ENCODE measurements around the gene ZNF254.
"Not testable (repeated sequence)": the region's sequence is repeated elsewhere in the genome, so short reads cannot be mapped to it uniquely, and the experiment has no call there.

The ZNF254 gene

DNA sequence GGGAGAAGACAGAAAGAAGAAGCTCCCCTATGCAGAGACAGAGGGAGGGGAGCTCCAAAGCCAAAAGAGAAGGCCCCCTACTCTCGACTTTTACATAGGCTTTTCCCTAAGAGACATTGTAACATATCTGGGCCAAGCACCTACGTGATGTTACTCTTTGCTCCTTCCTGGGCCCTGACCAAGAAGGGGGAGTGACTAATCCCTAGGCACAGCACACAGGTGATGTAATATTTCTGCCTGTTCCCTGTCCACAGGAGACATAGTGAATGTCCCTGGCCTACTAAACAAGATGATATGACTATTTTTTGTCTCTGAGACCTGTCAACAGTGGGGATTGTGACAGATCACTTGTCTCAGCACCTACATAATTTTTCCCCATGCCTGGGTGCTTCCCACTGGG is 15.9 kb upstream of the ZNF254 start:
- no peak for DNase-seq (ENCODE audit: low read depth in 2 of 2, low spot score in 1 of 2)

- DNase-seq (ENCODE audit: low read depth in 2 of 2, low spot score in 1 of 2): no peak
These were observed 14.3 kb upstream of the ZNF254 start for GRCh38 chr19:24072720-24073119.

GRCh38 chr19:24073807-24074206 is 13.2 kb upstream of the ZNF254 start:
- DNase-seq (ENCODE audit: low read depth in 2 of 2, low spot score in 1 of 2): no peak

- DNase-seq (ENCODE audit: low read depth in 2 of 2, low spot score in 1 of 2): no peak
These were observed 12.1 kb upstream of the ZNF254 start for GRCh38 chr19:24074720-24075454.

DNA sequence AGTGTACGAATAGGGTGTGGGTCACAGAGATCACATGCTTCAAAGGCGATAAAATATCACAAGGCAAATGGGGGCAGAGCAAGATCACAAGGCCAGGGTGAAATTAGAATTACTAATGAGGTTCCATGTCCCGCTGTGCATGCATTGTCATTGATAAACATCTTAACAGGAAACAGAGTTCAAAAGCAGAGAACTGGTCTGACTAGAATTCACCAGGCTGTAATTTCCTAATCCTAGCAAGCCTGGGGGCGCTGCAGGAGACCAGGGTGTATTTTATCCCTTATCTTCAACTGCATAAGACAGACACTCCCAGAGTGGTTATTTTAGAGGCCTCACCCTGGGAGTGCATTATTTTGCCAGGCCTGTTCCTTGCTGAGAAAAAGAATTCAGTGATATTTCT is 11.5 kb upstream of the ZNF254 start:
- not testable (repeated sequence) for DNase-seq (ENCODE audit: low read depth in 2 of 2, low spot score in 1 of 2)

DNA sequence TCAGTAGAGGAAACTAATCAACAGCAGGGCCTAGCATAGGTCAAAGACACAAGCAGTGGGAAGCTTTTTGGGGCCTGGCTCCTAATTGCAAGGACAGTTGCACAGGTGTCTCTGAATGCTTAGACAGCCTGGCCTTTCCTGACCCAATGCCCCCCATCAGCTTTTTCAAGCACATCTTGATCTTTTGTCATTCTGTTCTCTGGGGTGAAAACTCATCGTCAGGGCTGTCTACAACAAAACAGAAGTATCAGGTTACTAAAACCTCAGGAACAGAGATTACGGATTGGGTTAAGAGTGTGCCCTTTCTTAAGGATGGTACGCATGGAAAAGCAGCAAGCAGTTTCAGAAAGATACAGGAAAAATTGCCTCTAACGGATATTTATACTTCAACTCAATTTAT is 8.3 kb upstream of the ZNF254 start:
- no peak for DNase-seq (ENCODE audit: low read depth in 2 of 2, low spot score in 1 of 2)

DNA sequence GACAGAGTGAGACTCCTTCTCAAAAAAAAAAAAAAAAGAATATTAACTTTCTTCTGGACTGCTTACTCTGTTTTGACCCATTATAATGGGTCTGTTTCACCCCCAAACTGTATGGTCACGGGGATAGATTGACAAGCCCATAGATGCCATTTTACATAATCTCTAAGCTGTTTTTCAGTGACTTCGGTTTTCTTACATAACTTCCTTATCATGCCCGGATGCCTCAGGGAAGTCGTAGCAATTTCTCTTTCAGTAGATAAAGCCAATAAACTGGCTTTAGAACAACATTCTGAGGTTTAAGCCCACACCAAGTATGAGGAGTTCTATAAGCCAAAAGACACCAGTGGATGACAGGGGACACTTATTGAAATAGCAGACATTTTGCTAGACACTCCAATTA is 5.9 kb upstream of the ZNF254 start:
- DNase-seq (ENCODE audit: low read depth in 2 of 2, low spot score in 1 of 2): no peak

DNA sequence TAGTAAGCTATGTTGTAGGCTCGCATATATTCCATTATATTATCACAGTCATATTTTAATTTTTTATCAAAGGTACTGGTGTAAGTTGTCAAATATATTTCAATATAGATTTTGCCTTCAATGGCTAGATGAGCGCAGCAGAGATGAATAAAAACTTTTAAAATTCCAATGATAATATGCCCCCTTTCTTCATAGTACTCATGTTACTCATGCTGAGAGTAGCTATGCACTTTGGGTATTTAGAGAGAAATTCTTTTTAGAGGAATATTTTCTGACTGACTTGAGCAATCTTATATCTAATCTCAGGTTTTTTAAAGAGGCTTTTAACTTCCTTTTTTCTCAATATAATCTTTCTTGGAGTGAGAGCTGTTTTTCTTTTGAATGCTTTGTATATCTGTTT is 11.4 kb downstream of the ZNF254 start:
- DNase-seq (ENCODE audit: low read depth in 2 of 2, low spot score in 1 of 2): no peak

GRCh38 chr19:24099829-24100228 is 12.8 kb downstream of the ZNF254 start:
- DNase-seq (ENCODE audit: low read depth in 2 of 2, low spot score in 1 of 2): no peak

- DNase-seq (ENCODE audit: low read depth in 2 of 2, low spot score in 1 of 2): not testable (repeated sequence)
These were observed 13.6 kb downstream of the ZNF254 start for GRCh38 chr19:24100597-24100996.

GRCh38 chr19:24101459-24102115 is 14.6 kb downstream of the ZNF254 start:
- no peak for DNase-seq (ENCODE audit: low read depth in 2 of 2, low spot score in 1 of 2)

GRCh38 chr19:24127601-24128000 is 40.6 kb downstream of the ZNF254 start:
- no peak for DNase-seq (ENCODE audit: low read depth in 2 of 2, low spot score in 1 of 2)

DNA sequence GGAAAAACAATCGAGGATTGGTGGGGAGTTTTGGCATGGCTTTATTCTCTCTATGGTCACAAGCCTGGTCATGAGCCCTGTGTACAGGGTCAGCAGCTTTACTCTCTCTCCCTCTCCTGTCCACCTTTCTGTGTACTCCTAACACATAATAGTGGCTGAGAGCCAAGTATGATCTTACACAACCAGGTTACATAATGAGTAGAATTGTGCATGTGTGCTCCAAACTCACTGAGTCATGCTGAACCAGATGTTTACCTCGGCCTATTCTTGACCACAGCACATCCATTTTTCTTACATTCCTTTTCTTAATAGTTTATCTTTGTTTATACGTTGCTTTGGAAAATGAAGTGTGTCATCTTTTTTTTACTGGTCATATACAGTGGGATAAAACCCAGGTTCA is 53.1 kb downstream of the ZNF254 start:
- no peak for DNase-seq (ENCODE audit: low read depth in 2 of 2, low spot score in 1 of 2)

GRCh38 chr19:24140591-24140990 is 53.6 kb downstream of the ZNF254 start:
- no peak for DNase-seq (ENCODE audit: low read depth in 2 of 2, low spot score in 1 of 2)

DNA sequence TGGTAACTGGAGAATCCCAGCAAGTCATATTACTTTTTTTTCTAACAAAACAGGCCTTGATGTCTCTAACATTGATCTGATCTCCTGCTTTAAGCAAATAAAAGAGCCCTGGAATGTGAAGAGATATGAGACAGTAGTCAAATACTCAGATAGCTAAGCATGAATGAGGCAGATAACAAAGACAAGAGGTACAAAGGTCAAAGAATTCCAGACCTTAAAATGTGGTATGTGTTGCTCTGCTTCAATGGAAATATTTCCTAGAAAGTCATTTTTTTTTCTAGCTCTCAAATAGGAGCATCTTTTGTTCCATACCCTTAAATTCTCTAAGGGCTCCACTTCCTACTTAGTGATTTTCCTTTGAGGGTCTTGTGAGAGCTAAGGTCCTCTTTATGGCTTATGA is 54.6 kb downstream of the ZNF254 start:
- no peak for DNase-seq (ENCODE audit: low read depth in 2 of 2, low spot score in 1 of 2)

DNA sequence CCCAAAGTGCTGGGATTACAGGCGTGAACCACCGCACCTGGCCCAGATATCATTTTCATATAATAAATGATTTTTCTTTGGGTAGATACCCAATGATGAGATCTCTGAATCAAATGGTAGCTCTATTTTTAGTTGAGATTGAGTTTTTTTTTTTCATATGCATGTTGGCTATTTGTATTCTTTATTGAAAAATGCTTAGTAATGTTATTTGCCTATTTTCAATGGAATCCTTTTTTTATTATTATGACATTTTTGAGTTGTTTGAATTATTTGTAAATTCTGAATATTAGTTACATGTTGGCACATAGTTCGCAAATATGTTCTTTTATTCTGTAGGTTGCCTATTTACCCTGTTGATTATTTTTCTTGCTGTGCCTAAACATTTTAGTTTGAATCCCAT is 55.8 kb downstream of the ZNF254 start:
- DNase-seq (ENCODE audit: low read depth in 2 of 2, low spot score in 1 of 2): no peak

DNA sequence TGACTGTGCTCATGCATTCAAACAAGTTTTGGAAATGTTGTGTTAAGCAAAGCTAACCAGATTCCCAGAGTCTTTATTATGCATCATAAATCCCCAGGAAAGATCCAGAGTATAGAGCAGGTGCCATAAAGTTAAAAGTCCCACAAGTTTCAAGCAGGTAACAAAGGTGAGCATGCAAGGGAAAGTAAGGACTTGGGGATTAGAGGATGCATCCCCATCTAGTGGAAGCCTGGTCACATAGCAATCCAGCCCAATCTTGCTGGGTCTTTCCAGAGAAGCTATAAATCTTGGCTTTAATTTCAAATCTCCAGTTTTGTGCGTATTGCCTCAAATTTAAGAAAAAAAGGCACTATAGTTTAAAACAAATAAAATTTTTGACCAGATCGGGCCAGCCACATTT is 72.7 kb downstream of the ZNF254 start:
- DNase-seq (ENCODE audit: low read depth in 2 of 2, low spot score in 1 of 2): no peak

- no peak for DNase-seq (ENCODE audit: low read depth in 2 of 2, low spot score in 1 of 2)
These were observed 79.1 kb downstream of the ZNF254 start for GRCh38 chr19:24166055-24166454.

DNA sequence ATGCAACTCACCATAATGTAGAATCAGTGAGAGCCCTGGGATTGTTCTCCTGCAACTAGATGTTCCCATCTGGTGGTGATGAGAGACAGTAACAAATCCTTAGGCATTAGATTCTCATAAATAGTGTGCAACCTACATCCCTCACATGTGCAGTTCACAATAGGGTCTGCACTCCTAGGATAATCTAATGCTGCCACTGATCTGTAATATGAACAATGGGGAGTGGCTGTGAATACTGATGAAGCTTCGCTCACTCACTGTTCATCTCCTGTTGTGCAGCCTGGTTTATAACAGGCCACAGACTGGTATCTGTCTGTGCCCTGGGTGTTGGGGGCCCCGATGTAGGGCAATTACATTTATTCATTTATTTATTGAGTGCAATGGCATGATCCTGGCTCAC is 86.9 kb downstream of the ZNF254 start:
- no peak for DNase-seq (ENCODE audit: low read depth in 2 of 2, low spot score in 1 of 2)

GRCh38 chr19:24177686-24178085 is 90.7 kb downstream of the ZNF254 start:
- no peak for DNase-seq (ENCODE audit: low read depth in 2 of 2, low spot score in 1 of 2)

- no peak for DNase-seq (ENCODE audit: low read depth in 2 of 2, low spot score in 1 of 2)
These were observed 91.2 kb downstream of the ZNF254 start for GRCh38 chr19:24178207-24178606.
